Astrocyte (in vitro differentiated cells and primary cell): ENCODE measurements around the gene GP2. TPM values are rescaled to one million over a fixed set of nuclear protein-coding genes. Genes with fewer than 3 reads are reported as not detected.

Source experiments
- DNase-seq: peaks from one replicate; pipeline ENCODE4 v3.0.0-alpha.2; 2010; ENCODE audit warnings: low read depth
- FAIRE-seq: peaks from 2 replicates; lab custom pipeline; 2011; peaks lifted over from hg19 to GRCh38; lab: Jason Lieb, UNC
- H2AFZ ChIP-seq: 2 replicates; pipeline ENCODE4 v1.6.0; 2012; ENCODE audit warnings: low read depth, low read length, inconsistent platforms
- H3K27ac ChIP-seq: 2 replicates; pipeline ENCODE4 v1.5.1; 2011; ENCODE audit warnings: low read depth, low read length, inconsistent platforms
- H3K27me3 ChIP-seq: 2 replicates; pipeline ENCODE4 v1.6.0; 2011; ENCODE audit warnings: low read length, inconsistent platforms; ENCODE audit not compliant: insufficient read depth
- H3K36me3 ChIP-seq: 2 replicates; pipeline ENCODE4 v1.5.1; 2011; ENCODE audit warnings: low read length, inconsistent platforms; ENCODE audit not compliant: insufficient read depth
- H3K4me1 ChIP-seq: 2 replicates; pipeline ENCODE4 v1.5.1; 2011; ENCODE audit warnings: low read length, inconsistent platforms; ENCODE audit not compliant: insufficient read depth
- H3K4me2 ChIP-seq: 2 replicates; pipeline ENCODE4 v1.6.0; 2012; ENCODE audit warnings: low read length, inconsistent platforms
- H3K4me3 ChIP-seq: 2 replicates; pipeline ENCODE4 v1.5.1; 2011; ENCODE audit warnings: low read depth, mild to moderate bottlenecking, low read length, inconsistent platforms; ENCODE audit not compliant: insufficient read depth
- H3K79me2 ChIP-seq: 2 replicates; pipeline ENCODE4 v1.6.0; 2012; ENCODE audit warnings: mild to moderate bottlenecking, low read length, inconsistent platforms; ENCODE audit not compliant: insufficient read depth
- H3K9ac ChIP-seq: 2 replicates; pipeline ENCODE4 v1.6.0; 2012; ENCODE audit warnings: mild to moderate bottlenecking, low read length, inconsistent platforms
- H3K9me3 ChIP-seq: 2 replicates; pipeline ENCODE4 v1.5.1; 2012; ENCODE audit warnings: low read depth, mild to moderate bottlenecking, low read length, inconsistent platforms; ENCODE audit not compliant: insufficient read depth
- H4K20me1 ChIP-seq: 2 replicates; pipeline ENCODE4 v1.6.0; 2012; ENCODE audit warnings: low read length, inconsistent platforms; ENCODE audit not compliant: insufficient read depth
- H3K27ac Mint-ChIP-seq: one replicate; pipeline ENCODE4 v1.8.0; 2021; ENCODE audit warnings: mild to moderate bottlenecking, mixed read lengths; ENCODE audit not compliant: unreplicated experiment
- H3K27me3 Mint-ChIP-seq: one replicate; pipeline ENCODE4 v1.8.0; 2021; ENCODE audit warnings: low read depth, mixed read lengths; ENCODE audit not compliant: unreplicated experiment
- H3K36me3 Mint-ChIP-seq: one replicate; pipeline ENCODE4 v1.8.0; 2021; ENCODE audit warnings: low read depth, mixed read lengths; ENCODE audit not compliant: unreplicated experiment
- H3K4me1 Mint-ChIP-seq: one replicate; pipeline ENCODE4 v1.8.0; 2021; ENCODE audit warnings: low read depth, mixed read lengths; ENCODE audit not compliant: unreplicated experiment
- H3K4me3 Mint-ChIP-seq: one replicate; pipeline ENCODE4 v1.8.0; 2021; ENCODE audit warnings: mild to moderate bottlenecking, moderate library complexity, mixed read lengths; ENCODE audit not compliant: unreplicated experiment
- H3K9me3 Mint-ChIP-seq: one replicate; pipeline ENCODE4 v1.8.0; 2021; ENCODE audit warnings: mild to moderate bottlenecking, mixed read lengths; ENCODE audit not compliant: unreplicated experiment
- EZH2 ChIP-seq: IDR thresholded peaks from 2 replicates; pipeline ENCODE4 v1.6.1; 2012; ENCODE audit warnings: mild to moderate bottlenecking, low read length, inconsistent platforms; ENCODE audit not compliant: insufficient read depth
- total RNA-seq: library from RNA; stranded (reverse); gene quantifications from 2 replicates; pipeline ENCODE4 v1.2.1, GENCODE V29; 2021
- TF ChIP-seq, protein P1 (sequence below): IDR thresholded peaks from 2 replicates; pipeline ENCODE4 v1.5.1; 2011; ENCODE audit warnings: low read depth, mild to moderate bottlenecking, inconsistent platforms, low read length, moderate library complexity; ENCODE audit not compliant: insufficient read depth

The GP2 gene
- total RNA-seq, 1 donor from 2014 or later, result not detected

DNA sequence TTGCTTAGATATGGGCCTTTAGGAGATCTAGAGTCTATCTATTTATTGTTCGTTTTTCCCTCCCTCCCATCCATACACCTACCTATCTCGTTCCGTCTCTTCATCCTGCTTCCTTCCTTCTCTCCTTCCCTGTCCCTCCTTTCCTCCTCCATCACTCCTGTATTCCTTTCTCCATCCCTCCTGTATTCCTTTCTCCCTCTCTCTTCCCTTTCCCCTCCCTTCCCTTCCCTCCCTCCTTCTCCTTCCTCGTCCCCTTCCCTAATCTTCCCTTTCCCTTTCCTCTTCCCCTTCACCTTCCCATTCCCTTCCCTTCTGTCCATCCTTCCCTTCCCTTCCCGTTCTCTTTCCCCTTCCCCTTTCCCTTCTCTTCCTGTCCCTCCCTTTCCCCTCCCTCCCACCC lies 10.6 kb downstream of the GP2 start:
- no peaks in the 10 kb centered on the region for H3K4me1 ChIP-seq
- H3K27ac Mint-ChIP-seq, result no peak overlapping the region
- no peaks in the 10 kb centered on the region for H4K20me1 ChIP-seq
- H3K79me2 ChIP-seq, result no peaks in the 10 kb centered on the region
- no peak overlapping the region for H3K4me3 ChIP-seq
- no peaks in the 10 kb centered on the region for H3K27me3 ChIP-seq
- FAIRE-seq (no peak), DNase-seq (no peak)
- no peaks in the 10 kb centered on the region for H3K4me1 Mint-ChIP-seq
- H2AFZ ChIP-seq, result no peak overlapping the region
- H3K4me3 Mint-ChIP-seq, result no peak overlapping the region
- H3K9me3 Mint-ChIP-seq, result no peaks in the 10 kb centered on the region
- no peaks in the 10 kb centered on the region for H3K36me3 Mint-ChIP-seq
- H3K4me2 ChIP-seq, result no peak overlapping the region
- H3K9me3 ChIP-seq, result no peaks in the 10 kb centered on the region
- H3K27me3 Mint-ChIP-seq, result peaks cover 31% of the 10 kb centered on the region
- no peak overlapping the region for H3K9ac ChIP-seq
- TF ChIP-seq, protein P1, sequence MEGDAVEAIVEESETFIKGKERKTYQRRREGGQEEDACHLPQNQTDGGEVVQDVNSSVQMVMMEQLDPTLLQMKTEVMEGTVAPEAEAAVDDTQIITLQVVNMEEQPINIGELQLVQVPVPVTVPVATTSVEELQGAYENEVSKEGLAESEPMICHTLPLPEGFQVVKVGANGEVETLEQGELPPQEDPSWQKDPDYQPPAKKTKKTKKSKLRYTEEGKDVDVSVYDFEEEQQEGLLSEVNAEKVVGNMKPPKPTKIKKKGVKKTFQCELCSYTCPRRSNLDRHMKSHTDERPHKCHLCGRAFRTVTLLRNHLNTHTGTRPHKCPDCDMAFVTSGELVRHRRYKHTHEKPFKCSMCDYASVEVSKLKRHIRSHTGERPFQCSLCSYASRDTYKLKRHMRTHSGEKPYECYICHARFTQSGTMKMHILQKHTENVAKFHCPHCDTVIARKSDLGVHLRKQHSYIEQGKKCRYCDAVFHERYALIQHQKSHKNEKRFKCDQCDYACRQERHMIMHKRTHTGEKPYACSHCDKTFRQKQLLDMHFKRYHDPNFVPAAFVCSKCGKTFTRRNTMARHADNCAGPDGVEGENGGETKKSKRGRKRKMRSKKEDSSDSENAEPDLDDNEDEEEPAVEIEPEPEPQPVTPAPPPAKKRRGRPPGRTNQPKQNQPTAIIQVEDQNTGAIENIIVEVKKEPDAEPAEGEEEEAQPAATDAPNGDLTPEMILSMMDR, result no peak
- no peak for TF ChIP-seq EZH2
- H3K36me3 ChIP-seq, result no peaks in the 10 kb centered on the region
- no peak overlapping the region for H3K27ac ChIP-seq

DNA sequence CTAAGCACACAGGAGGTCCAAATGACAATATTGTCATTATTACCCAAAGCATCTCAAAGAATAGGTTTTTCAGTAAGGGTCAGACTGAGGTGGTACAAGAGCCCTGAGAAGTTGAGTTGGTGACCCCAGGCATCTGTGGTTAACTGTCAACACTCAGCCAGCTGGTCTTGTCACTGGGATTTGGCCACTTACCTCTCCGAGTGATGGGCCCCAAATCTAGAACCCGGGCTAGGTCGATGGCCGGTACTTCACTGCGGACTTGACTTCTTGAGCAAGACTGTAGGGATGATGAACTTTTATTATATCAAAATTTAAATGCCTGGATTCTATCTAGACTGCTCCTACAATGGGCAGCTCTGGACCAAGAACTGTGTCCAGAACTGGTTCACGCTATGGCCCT lies 11.5 kb downstream of the GP2 start:
- no peaks in the 10 kb centered on the region for H3K4me1 ChIP-seq
- H3K79me2 ChIP-seq, result no peaks in the 10 kb centered on the region
- H3K9me3 ChIP-seq, result no peaks in the 10 kb centered on the region
- H3K4me2 ChIP-seq, result no peak overlapping the region
- no peak overlapping the region for H2AFZ ChIP-seq
- H3K4me1 Mint-ChIP-seq, result no peaks in the 10 kb centered on the region
- H3K36me3 Mint-ChIP-seq, result no peaks in the 10 kb centered on the region
- H3K4me3 ChIP-seq, result no peak overlapping the region
- no peaks in the 10 kb centered on the region for H3K27me3 ChIP-seq
- H3K36me3 ChIP-seq, result no peaks in the 10 kb centered on the region
- H3K4me3 Mint-ChIP-seq, result no peak overlapping the region
- no peak for DNase-seq
- no peak for FAIRE-seq
- no peaks in the 10 kb centered on the region for H3K9me3 Mint-ChIP-seq
- H3K27me3 Mint-ChIP-seq, result peaks cover 27% of the 10 kb centered on the region
- no peak overlapping the region for H3K27ac ChIP-seq
- no peak overlapping the region for H3K27ac Mint-ChIP-seq
- no peaks in the 10 kb centered on the region for H4K20me1 ChIP-seq
- no peak overlapping the region for H3K9ac ChIP-seq
- TF ChIP-seq, protein P1, result no peak
- TF ChIP-seq EZH2, result no peak

DNA sequence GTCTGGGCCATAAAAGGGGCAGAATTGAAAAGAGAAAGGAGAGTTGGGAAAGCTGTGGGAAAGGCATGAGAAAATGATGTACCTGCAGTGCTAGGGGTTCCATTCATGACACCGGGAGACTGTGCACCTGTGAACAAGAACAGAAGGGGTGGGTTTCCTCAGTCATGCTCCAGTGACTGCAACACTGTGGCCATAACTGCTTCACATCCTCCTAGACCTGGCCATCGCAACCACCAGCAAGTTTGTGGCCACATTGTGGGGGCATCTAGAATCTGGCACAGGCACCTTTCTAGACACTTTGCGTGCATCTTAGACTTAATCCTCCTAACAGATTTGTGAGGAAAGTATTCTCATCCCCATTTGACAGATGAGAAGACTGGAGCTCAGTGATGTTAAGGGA lies 12.7 kb downstream of the GP2 start:
- Histone ChIP-seq H3K9me3 (no peaks in the 10 kb centered on the region), H3K4me3 (no peak overlapping the region), H3K27ac (no peak overlapping the region), H3K36me3 (no peaks in the 10 kb centered on the region), H3K9ac (no peak overlapping the region), H3K4me2 (no peak overlapping the region), H3K4me1 (no peaks in the 10 kb centered on the region), H4K20me1 (no peaks in the 10 kb centered on the region), H3K27me3 (no peaks in the 10 kb centered on the region), H2AFZ (no peak overlapping the region), H3K79me2 (no peaks in the 10 kb centered on the region)
- TF ChIP-seq, protein P1, result no peak
- no peak for TF ChIP-seq EZH2
- Mint-ChIP-seq H3K27me3 (peaks cover 26% of the 10 kb centered on the region), H3K9me3 (no peaks in the 10 kb centered on the region), H3K4me3 (no peak overlapping the region), H3K36me3 (no peaks in the 10 kb centered on the region), H3K27ac (no peak overlapping the region), H3K4me1 (no peaks in the 10 kb centered on the region)
- DNase-seq (no peak), FAIRE-seq (no peak)
